NOMO-1 (cell line): ENCODE measurements around the gene ATG4D.
"Not testable (repeated sequence)": the region's sequence is repeated elsewhere in the genome, so short reads cannot be mapped to it uniquely, and the experiment has no call there.

Experiments used
- DNase-seq, 2 experiments: peaks; one replicate each; lab custom pipeline; 2025; ENCODE audit not compliant: unreplicated experiment in 2 of 2; lab: John Stamatoyannopoulos, UW

Gene ATG4D

GRCh38 chr19:10550336-10550735 lies 6.6 kb downstream of the ATG4D start:
- no peak for DNase-seq

GRCh38 chr19:10551006-10551405 lies 7.3 kb downstream of the ATG4D start:
- DNase-seq, result not testable (repeated sequence)

GRCh38 chr19:10551698-10552301 lies 8.1 kb downstream of the ATG4D start:
- peak; percentile 52 to 63 for DNase-seq

- DNase-seq, result no peak
These were observed 8.9 kb downstream of the ATG4D start for GRCh38 chr19:10552510-10553053.

- DNase-seq, result no peak
These were observed 9.5 kb downstream of the ATG4D start for GRCh38 chr19:10553087-10553667.

GRCh38 chr19:10553943-10554381 lies 10.3 kb downstream of the ATG4D start:
- DNase-seq, result no peak

- no peak for DNase-seq
These were observed 11.3 kb downstream of the ATG4D start for GRCh38 chr19:10554760-10555609.

- DNase-seq, result no peak
These were observed 11.9 kb downstream of the ATG4D start for GRCh38 chr19:10555610-10555973.

- no peak for DNase-seq
These were observed 14.0 kb downstream of the ATG4D start for GRCh38 chr19:10557603-10558197.

GRCh38 chr19:10560154-10560553 lies 16.4 kb downstream of the ATG4D start:
- no peak for DNase-seq

GRCh38 chr19:10562609-10563008 lies 18.9 kb downstream of the ATG4D start:
- no peak for DNase-seq

GRCh38 chr19:10565028-10565566 lies 21.4 kb downstream of the ATG4D start:
- peak; percentile 47 to 70 for DNase-seq

- DNase-seq, result peak; percentile 98
These were observed 22.1 kb downstream of the ATG4D start, which contains the start of gene KRI1 for GRCh38 chr19:10565567-10566407. Gene KRI1 (minus strand): TSS chr19:10566010. CDS start chr19:10565999, 11 bp downstream.

- DNase-seq, result no peak
These were observed 22.6 kb downstream of the ATG4D start for GRCh38 chr19:10566408-10566657.

GRCh38 chr19:10566658-10567410 lies 23.1 kb downstream of the ATG4D start:
- peak; percentile 77 to 78 for DNase-seq

- no peak for DNase-seq
These were observed 24.0 kb downstream of the ATG4D start for GRCh38 chr19:10567656-10568055.

GRCh38 chr19:10568062-10568825 lies 24.5 kb downstream of the ATG4D start:
- DNase-seq, result no peak

GRCh38 chr19:10568826-10569651 lies 25.3 kb downstream of the ATG4D start, which contains the start of gene CDKN2D:
Gene CDKN2D (minus strand): TSS chr19:10568979. CDS start chr19:10568653, 326 bp downstream.
- DNase-seq, result peak; percentile 99 to 100
